Transverse colon (tissue), 4 donors: ENCODE data around the gene FNDC3B. TPM values are rescaled to one million over a fixed set of nuclear protein-coding genes. Genes with fewer than 3 reads are reported as not detected.

Source experiments
- DNase-seq: peaks from one replicate; pipeline ENCODE4 v3.0.0-alpha.2; 2019
- H3K27ac ChIP-seq, 4 donors: fragments of 200-600 bp; sonication (generic); 2 replicates each; pipeline ENCODE4 v1.5.1; 2016 to 2018; ENCODE audit warnings: inconsistent platforms in 4 of 4
- H3K27me3 ChIP-seq: fragments of 200-600 bp; sonication (generic); 2 replicates; pipeline ENCODE4 v1.5.1; 2017; ENCODE audit warnings: inconsistent platforms
- H3K36me3 ChIP-seq, 4 donors: fragments of 200-600 bp; sonication (generic); 2 replicates each; pipeline ENCODE4 v1.5.1; 2017 to 2019; ENCODE audit warnings: inconsistent platforms in 4 of 4
- H3K4me1 ChIP-seq, 4 donors: fragments of 200-600 bp; sonication (generic); 2 replicates each; pipeline ENCODE4 v1.5.1; 2017 to 2020; ENCODE audit warnings: inconsistent platforms in 4 of 4
- H3K4me3 ChIP-seq, 4 donors: fragments of 200-600 bp; sonication (generic); 1 replicate in 1 of 4; 2 replicates in 3 of 4; pipeline versions ENCODE4 v1.5.1 to v1.6.1; 2017 to 2019; ENCODE audit warnings: inconsistent platforms in 4 of 4
- H3K9me3 ChIP-seq, 2 donors: fragments of 200-600 bp; sonication (generic); 2 replicates each; pipeline ENCODE4 v1.5.1; 2017 to 2019; ENCODE audit warnings: inconsistent platforms in 2 of 2
- CTCF ChIP-seq, 5 experiments: fragments of 200-600 bp in 3 of 5; fragments of 450-650 bp in 2 of 5; sonication (generic) in 3 of 5; IDR thresholded peaks; 1 replicate in 2 of 5; 2 replicates in 3 of 5; pipeline ENCODE4 v1.5.1; 2016 to 2017; ENCODE audit warnings: antibody characterized with exemption in 5 of 5, inconsistent platforms in 3 of 5, mild to moderate bottlenecking in 2 of 5, moderate library complexity in 1 of 5
- EP300 ChIP-seq: sonication (generic); formaldehyde crosslinking; IDR thresholded peaks from one replicate; pipeline ENCODE4 v1.6.1; 2017; ENCODE audit warnings: antibody characterized with exemption, low read depth
- POLR2A ChIP-seq: fragments of 450-650 bp; IDR thresholded peaks from one replicate; pipeline ENCODE4 v1.6.1; 2016; ENCODE audit warnings: antibody characterized with exemption, mild to moderate bottlenecking, moderate library complexity
- POLR2AphosphoS5 ChIP-seq, 3 donors: sonication (generic); formaldehyde crosslinking; IDR thresholded peaks; one replicate each; pipeline ENCODE4 v1.6.1; 2016; ENCODE audit warnings: antibody characterized with exemption in 3 of 3
- WGBS, 2 donors: methylation state at CpG; one replicate each; pipeline ENCODE4 v1.1.5; 2018; ENCODE audit warnings: low coverage in 1 of 2; 5-methylcytosine and 5-hydroxymethylcytosine counted together
- in situ Hi-C, 4 donors: fragments of 200-750 bp; cut with MboI; loops; one replicate each; pipeline versions ENCODE4 v1.15.0 to v1.15.1; 2017; ENCODE audit warnings: low sequenced_read_pairs in 3 of 4, low pct_ligation_motif_present in 1 of 4, low pct_unique_long_range_greater_than_20kb in 1 of 4
- intact Hi-C: fragments of 100-400 bp; cut with DNase I; formaldehyde crosslinking; loops from one replicate; pipeline ENCODE4 v1.15.1; 2023; ENCODE audit warnings: low total_unique reads
- total RNA-seq, 4 donors: library from RNA; depleted of rRNA; stranded (reverse); fragments of >200 nt; gene quantifications; one replicate each; pipeline ENCODE4 v1.1.0, GENCODE V29; 2016

FNDC3B gene
- total RNA-seq, 4 donors from 2014 or later: 28.5 to 85.7 (median 44.5) TPM

- H3K27ac ChIP-seq: peak overlapping the region in 3 of 4 donors; percentile 16 to 54 (median 28)
- WGBS, 2 donors: 71 to 72% methylated on average over 3 of the region's 3 CpGs
- H3K4me3 ChIP-seq: no peak overlapping the region
- in situ Hi-C loops: no loop called here
- intact Hi-C loops: no loop called here
- H3K36me3 ChIP-seq: no peaks in the 10 kb centered on the region
- no peak for DNase-seq
- H3K4me1 ChIP-seq: peaks cover 6 to 56% (median 20%) of the 10 kb centered on the region in 4 donors
- TF ChIP-seq POLR2AphosphoS5 (IDR thresholded peaks at IDR 0.05): no peak
- no peak for TF ChIP-seq CTCF (IDR thresholded peaks at IDR 0.05)
- H3K27me3 ChIP-seq: no peaks in the 10 kb centered on the region
- H3K9me3 ChIP-seq: no peaks in the 10 kb centered on the region
Observed at GRCh38 chr3:172176061-172176770, 136.8 kb downstream of the FNDC3B start.

- Histone ChIP-seq H3K4me3 (no peak overlapping the region), H3K27me3 (no peaks in the 10 kb centered on the region), H3K9me3 (no peaks in the 10 kb centered on the region), H3K27ac (peak overlapping the region in 3 of 4 donors; percentile 16 to 54 (median 28)), H3K36me3 (no peaks in the 10 kb centered on the region), H3K4me1 (peaks cover 6 to 57% (median 22%) of the 10 kb centered on the region in 4 donors)
- intact Hi-C loops: no loop called here
- no peak for DNase-seq
- TF ChIP-seq CTCF (IDR thresholded peaks at IDR 0.05): no peak
- no peak for TF ChIP-seq POLR2A
- TF ChIP-seq POLR2AphosphoS5 (IDR thresholded peaks at IDR 0.05): no peak
- TF ChIP-seq EP300: no peak
- 52 to 58% methylated on average over 3 of the region's 3 CpGs for WGBS, 2 donors
- in situ Hi-C loops: no loop called here
Observed at GRCh38 chr3:172177046-172177445, 137.7 kb downstream of the FNDC3B start.

GRCh38 chr3:172177803-172178316 lies 138.5 kb downstream of the FNDC3B start:
- H3K36me3 ChIP-seq: no peaks in the 10 kb centered on the region
- no peaks in the 10 kb centered on the region for H3K27me3 ChIP-seq
- in situ Hi-C loops: no loop called here
- WGBS, 2 donors: 100% methylated on average over 2 of the region's 2 CpGs; no CpG with 5 or more reads in 1 of the 2 donors
- H3K4me3 ChIP-seq: no peak overlapping the region
- intact Hi-C loops: no loop called here
- DNase-seq: no peak
- no peak overlapping the region for H3K27ac ChIP-seq
- H3K4me1 ChIP-seq: peaks cover 8 to 65% (median 26%) of the 10 kb centered on the region in 4 donors
- TF ChIP-seq POLR2A: no peak
- no peak for TF ChIP-seq POLR2AphosphoS5 (IDR thresholded peaks at IDR 0.05)
- no peak for TF ChIP-seq EP300
- no peak for TF ChIP-seq CTCF (IDR thresholded peaks at IDR 0.05)
- H3K9me3 ChIP-seq: no peaks in the 10 kb centered on the region

GRCh38 chr3:172179680-172180399 lies 140.5 kb downstream of the FNDC3B start:
- Histone ChIP-seq H3K36me3 (no peaks in the 10 kb centered on the region), H3K4me3 (no peak overlapping the region), H3K4me1 (peaks cover 7 to 52% (median 27%) of the 10 kb centered on the region in 4 donors), H3K27me3 (no peaks in the 10 kb centered on the region), H3K9me3 (no peaks in the 10 kb centered on the region), H3K27ac (peak overlapping the region; percentile 1 to 48 (median 28))
- DNase-seq: no peak
- TF ChIP-seq POLR2A (no peak), CTCF (IDR thresholded peaks at IDR 0.05) (no peak), POLR2AphosphoS5 (IDR thresholded peaks at IDR 0.05) (no peak), EP300 (no peak)
- intact Hi-C loops: no loop called here
- WGBS, 2 donors: 55 to 56% methylated on average over 4 to 5 of the region's 5 CpGs
- in situ Hi-C loops: no loop called here
